ENCODE results near the gene TNPO3.

- TF ChIP-seq EZH2 (IDR thresholded peaks at IDR 0.05) (no peak), POLR2AphosphoS5 (IDR thresholded peaks at IDR 0.05; ENCODE audit: borderline replicate concordance, low read depth, low read length) (no peak), FOXP2 (optimal IDR thresholded peaks at IDR 0.05; ENCODE audit: control extremely low read depth, extremely low read length, insufficient read depth) (no peak)
Measured at GRCh38 chr7:128985660-128986059, 69.3 kb downstream of the TNPO3 start.
